ENCODE data around the gene PLXNB2. TPM values are rescaled to one million over a fixed set of nuclear protein-coding genes. Genes with fewer than 3 reads are reported as not detected.

Gene PLXNB2
- total RNA-seq, 1 experiment from 2014 or later = 260 TPM

DNA sequence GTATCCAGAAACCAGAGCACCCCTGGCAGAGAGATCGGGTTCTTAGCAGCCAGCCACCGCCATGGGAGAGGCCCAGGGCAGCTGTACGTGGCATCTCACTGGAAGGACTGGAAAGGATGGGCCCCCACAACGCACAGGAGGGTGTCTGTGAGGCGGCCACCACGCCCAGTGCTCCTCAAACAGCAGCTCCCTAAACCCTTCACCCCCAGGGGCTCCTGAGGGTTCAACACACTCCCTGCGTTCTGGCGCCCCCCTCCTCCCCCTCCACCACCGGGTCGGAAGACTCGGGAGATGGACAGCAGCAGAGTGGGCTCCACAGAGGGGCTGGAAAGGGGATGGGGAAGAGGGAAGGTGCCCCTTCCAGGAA is 47.0 kb downstream of the PLXNB2 start:
- Histone ChIP-seq H3F3A (ENCODE audit: insufficient read depth, low read depth) (peaks cover 22% of the 10 kb centered on the region), H3K36me3 (ENCODE audit: low read depth) (0 out of 2 replicates have a peak, but pooled peaks cover 3% of the 10 kb centered on the region), H3K27me3 (ENCODE audit: insufficient read depth, low read depth) (no peaks in the 10 kb centered on the region), H3K4me3 (peak overlapping the region; percentile 62), H3K79me2 (ENCODE audit: low read depth) (peaks cover 23% of the 10 kb centered on the region), H4K20me1 (ENCODE audit: insufficient read depth) (peaks cover 3% of the 10 kb centered on the region), H3K27ac (no peak overlapping the region), H3K9me2 (ENCODE audit: insufficient read depth) (no peaks in the 10 kb centered on the region), H3K4me1 (replicated peaks; ENCODE audit: insufficient read depth) (peaks cover 30% of the 10 kb centered on the region), H3K4me2 (peak overlapping the region; percentile 92), H3K9me3 (ENCODE audit: insufficient read depth, low read depth) (no peaks in the 10 kb centered on the region), H2AFZ (peak overlapping the region; percentile 85)
- CTCF ChIA-PET = interaction anchor here (0.6 kb wide), 1 partner anchor 17 kb away, joined by 6 read pairs; no protein-coding TSS in a partner anchor
- POLR2A ChIA-PET (ENCODE audit: unreplicated experiment) = interaction anchor here (0.7 kb wide), 1 partner anchor 47 kb away, joined by 3 read pairs; the partner anchor contains the start of gene PLXNB2
- BruUV-seq (replicated peaks) = TSS peak; percentile 29
- DNase-seq = no peak
- TF ChIP-seq EZH2 (IDR thresholded peaks at IDR 0.05; ENCODE audit: low read depth) = no peak
- intact Hi-C loops (cut with micrococcal nuclease; ENCODE audit: unreplicated experiment) = no loop called here

DNA sequence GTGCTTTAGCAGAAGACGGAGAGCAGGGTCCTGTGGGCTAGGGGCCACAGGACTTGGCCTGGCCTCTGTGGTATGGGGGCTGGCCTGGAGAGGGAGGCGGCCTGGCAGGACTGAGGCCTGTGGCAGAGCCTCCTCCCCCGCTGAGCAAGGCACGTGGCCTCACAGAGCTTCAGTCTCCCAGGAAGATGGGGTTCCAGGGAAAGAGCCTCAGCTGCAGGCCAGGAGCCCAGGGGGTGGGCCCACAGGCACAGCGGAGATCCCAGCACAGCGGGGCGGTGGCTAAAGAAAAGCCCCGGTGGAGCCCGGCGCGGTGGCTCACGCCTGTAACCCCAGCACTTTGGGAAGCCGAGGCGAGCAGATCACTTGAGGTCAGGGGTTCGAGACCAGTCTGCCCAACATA is 48.1 kb downstream of the PLXNB2 start:
- H3K4me3 ChIP-seq = no peak overlapping the region
- H3K4me1 ChIP-seq (replicated peaks; ENCODE audit: insufficient read depth) = peaks cover 30% of the 10 kb centered on the region
- intact Hi-C loops (cut with micrococcal nuclease; ENCODE audit: unreplicated experiment) = no loop called here
- no peaks in the 10 kb centered on the region for H3K27me3 ChIP-seq (ENCODE audit: insufficient read depth, low read depth)
- no peak overlapping the region for H2AFZ ChIP-seq
- H4K20me1 ChIP-seq (ENCODE audit: insufficient read depth) = peaks cover 3% of the 10 kb centered on the region
- no peaks in the 10 kb centered on the region for H3K9me2 ChIP-seq (ENCODE audit: insufficient read depth)
- H3K4me2 ChIP-seq = no peak overlapping the region
- peaks cover 23% of the 10 kb centered on the region for H3K79me2 ChIP-seq (ENCODE audit: low read depth)
- TF ChIP-seq, protein P1, sequence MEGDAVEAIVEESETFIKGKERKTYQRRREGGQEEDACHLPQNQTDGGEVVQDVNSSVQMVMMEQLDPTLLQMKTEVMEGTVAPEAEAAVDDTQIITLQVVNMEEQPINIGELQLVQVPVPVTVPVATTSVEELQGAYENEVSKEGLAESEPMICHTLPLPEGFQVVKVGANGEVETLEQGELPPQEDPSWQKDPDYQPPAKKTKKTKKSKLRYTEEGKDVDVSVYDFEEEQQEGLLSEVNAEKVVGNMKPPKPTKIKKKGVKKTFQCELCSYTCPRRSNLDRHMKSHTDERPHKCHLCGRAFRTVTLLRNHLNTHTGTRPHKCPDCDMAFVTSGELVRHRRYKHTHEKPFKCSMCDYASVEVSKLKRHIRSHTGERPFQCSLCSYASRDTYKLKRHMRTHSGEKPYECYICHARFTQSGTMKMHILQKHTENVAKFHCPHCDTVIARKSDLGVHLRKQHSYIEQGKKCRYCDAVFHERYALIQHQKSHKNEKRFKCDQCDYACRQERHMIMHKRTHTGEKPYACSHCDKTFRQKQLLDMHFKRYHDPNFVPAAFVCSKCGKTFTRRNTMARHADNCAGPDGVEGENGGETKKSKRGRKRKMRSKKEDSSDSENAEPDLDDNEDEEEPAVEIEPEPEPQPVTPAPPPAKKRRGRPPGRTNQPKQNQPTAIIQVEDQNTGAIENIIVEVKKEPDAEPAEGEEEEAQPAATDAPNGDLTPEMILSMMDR (conservative IDR thresholded peaks at IDR 0.05) = no peak
- no peak for TF ChIP-seq EZH2 (IDR thresholded peaks at IDR 0.05; ENCODE audit: low read depth)
- peaks cover 27% of the 10 kb centered on the region for H3F3A ChIP-seq (ENCODE audit: insufficient read depth, low read depth)
- POLR2A ChIA-PET (ENCODE audit: unreplicated experiment) = no interaction called here
- BruUV-seq (replicated peaks) = no TSS peak
- DNase-seq = no peak
- 0 out of 2 replicates have a peak, but pooled peaks cover 3% of the 10 kb centered on the region for H3K36me3 ChIP-seq (ENCODE audit: low read depth)
- H3K9me3 ChIP-seq (ENCODE audit: insufficient read depth, low read depth) = no peaks in the 10 kb centered on the region
- CTCF ChIA-PET = no interaction called here
- H3K27ac ChIP-seq = no peak overlapping the region

DNA sequence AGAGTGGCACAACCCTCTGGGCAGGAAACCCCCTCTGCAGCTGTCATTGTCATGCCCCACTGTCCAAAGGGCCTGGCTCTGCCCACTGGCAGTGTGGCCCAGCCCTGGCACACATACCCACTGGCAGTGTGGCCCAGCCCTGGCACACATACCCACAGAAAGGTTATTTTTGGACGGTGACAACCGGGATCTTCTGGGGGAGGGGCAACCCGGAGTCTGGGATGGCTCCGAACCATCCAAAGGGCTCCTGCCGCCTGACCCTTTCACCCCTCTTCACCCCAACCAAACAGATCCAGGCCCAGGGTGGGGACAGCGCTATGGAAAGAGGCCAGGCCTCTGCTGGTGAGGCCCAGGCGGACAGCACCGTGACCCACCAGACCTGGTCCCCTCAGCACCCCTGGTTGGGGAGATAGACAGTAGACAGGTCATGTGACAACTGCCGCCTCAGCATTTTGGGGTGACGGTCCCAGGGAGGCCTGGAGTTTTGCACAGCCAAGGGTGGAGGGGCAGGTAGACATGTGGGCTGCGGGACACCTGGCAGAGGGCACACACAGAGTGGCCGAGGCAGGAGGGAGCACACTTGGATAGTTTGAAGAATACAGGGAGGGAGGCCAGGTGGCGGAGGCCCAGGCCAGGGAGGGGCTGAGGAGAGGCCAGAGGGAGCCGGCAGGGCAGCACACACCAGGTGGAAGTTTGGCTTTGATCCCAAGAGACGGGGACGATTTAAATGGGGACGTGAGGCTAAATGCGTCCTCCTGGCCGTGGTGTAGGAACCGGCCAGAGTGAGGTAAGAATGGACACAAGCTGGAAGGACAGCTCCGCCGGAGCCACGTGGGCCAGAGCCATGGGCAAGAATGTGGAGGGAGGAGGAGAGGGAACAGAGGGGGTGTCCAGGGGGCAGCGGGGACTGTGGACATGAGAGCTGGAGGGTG is 48.8 kb downstream of the PLXNB2 start:
- Histone ChIP-seq H3K4me3 (no peak overlapping the region), H3K4me1 (replicated peaks; ENCODE audit: insufficient read depth) (peaks cover 30% of the 10 kb centered on the region), H3K4me2 (no peak overlapping the region), H3K27ac (no peak overlapping the region), H2AFZ (no peak overlapping the region), H3K79me2 (ENCODE audit: low read depth) (peaks cover 23% of the 10 kb centered on the region), H3K36me3 (ENCODE audit: low read depth) (0 out of 2 replicates have a peak, but pooled peaks cover 3% of the 10 kb centered on the region), H4K20me1 (ENCODE audit: insufficient read depth) (peaks cover 3% of the 10 kb centered on the region), H3F3A (ENCODE audit: insufficient read depth, low read depth) (peaks cover 34% of the 10 kb centered on the region), H3K9me3 (ENCODE audit: insufficient read depth, low read depth) (no peaks in the 10 kb centered on the region), H3K27me3 (ENCODE audit: insufficient read depth, low read depth) (no peaks in the 10 kb centered on the region), H3K9me2 (ENCODE audit: insufficient read depth) (no peaks in the 10 kb centered on the region)
- TF ChIP-seq, protein P1 (conservative IDR thresholded peaks at IDR 0.05) = no peak
- TF ChIP-seq EZH2 (IDR thresholded peaks at IDR 0.05; ENCODE audit: low read depth) = no peak
- ChIA-PET POLR2A (ENCODE audit: unreplicated experiment) (no interaction called here), CTCF (no interaction called here)
- intact Hi-C loops (cut with micrococcal nuclease; ENCODE audit: unreplicated experiment) = no loop called here
- no TSS peak for BruUV-seq (replicated peaks)
- no peak for DNase-seq
